Osteoblast (primary cell): ENCODE data around the gene CCDC28A. TPM values are rescaled to one million over a fixed set of nuclear protein-coding genes. Genes with fewer than 3 reads are reported as not detected.
A peak's percentile ranks its signal among the peaks of the same experiment; 100 is the strongest.

Experiments
- DNase-seq: peaks from one replicate; pipeline ENCODE4 v3.0.0; 2011; ENCODE audit warnings: low spot score, mixed read lengths; ENCODE audit not compliant: insufficient read length; ENCODE audit errors: missing footprints
- H2AFZ ChIP-seq: 2 replicates; pipeline ENCODE4 v1.6.0; 2011; ENCODE audit warnings: mild to moderate bottlenecking, low read length
- H3K27ac ChIP-seq: 2 replicates; pipeline ENCODE4 v1.5.1; 2011; ENCODE audit warnings: mild to moderate bottlenecking, low read depth, low read length, moderate library complexity
- H3K27me3 ChIP-seq: 2 replicates; pipeline ENCODE4 v1.6.0; 2012; ENCODE audit warnings: mild to moderate bottlenecking, control low read depth, inconsistent platforms, low read length, moderate library complexity; ENCODE audit not compliant: insufficient read depth
- H3K36me3 ChIP-seq: 2 replicates; pipeline ENCODE4 v1.5.1; 2011; ENCODE audit warnings: mild to moderate bottlenecking, low read length, control low read depth, moderate library complexity; ENCODE audit not compliant: insufficient read depth
- H3K4me1 ChIP-seq: 2 replicates; pipeline ENCODE4 v1.5.1; 2011; ENCODE audit warnings: mild to moderate bottlenecking, low read length, control low read depth, moderate library complexity; ENCODE audit not compliant: insufficient read depth
- H3K4me2 ChIP-seq: 2 replicates; pipeline ENCODE4 v1.6.0; 2011; ENCODE audit warnings: mild to moderate bottlenecking, low read length; ENCODE audit not compliant: insufficient read depth
- H3K4me3 ChIP-seq: fragments of 200-600 bp; sonication (generic); 3 replicates; pipeline ENCODE4 v1.5.1; 2012; ENCODE audit warnings: mild to moderate bottlenecking, low read length, inconsistent platforms; ENCODE audit not compliant: insufficient read depth
- H3K79me2 ChIP-seq: 2 replicates; pipeline ENCODE4 v1.6.0; 2012; ENCODE audit warnings: mild to moderate bottlenecking, low read length, control low read depth, inconsistent platforms; ENCODE audit not compliant: insufficient read depth
- H3K9me3 ChIP-seq: 2 replicates; pipeline ENCODE4 v1.5.1; 2011; ENCODE audit warnings: low read depth, low read length, control low read depth
- H4K20me1 ChIP-seq: 2 replicates; pipeline ENCODE4 v1.6.0; 2012; ENCODE audit warnings: mild to moderate bottlenecking, low read length, control low read depth; ENCODE audit not compliant: insufficient read depth
- total RNA-seq: library from RNA; depleted of rRNA; stranded (reverse); fragments of >200 nt; gene quantifications from 2 replicates; pipeline ENCODE4 v1.2.3, GENCODE V29; 2012
- TF ChIP-seq, protein P1 (sequence below): IDR thresholded peaks from 2 replicates; pipeline ENCODE4 v1.5.1; 2011; ENCODE audit warnings: mild to moderate bottlenecking, low read depth, low read length, moderate library complexity; ENCODE audit errors: extremely low read depth

The CCDC28A gene
- total RNA-seq, 1 donor = 11.2 TPM

DNA sequence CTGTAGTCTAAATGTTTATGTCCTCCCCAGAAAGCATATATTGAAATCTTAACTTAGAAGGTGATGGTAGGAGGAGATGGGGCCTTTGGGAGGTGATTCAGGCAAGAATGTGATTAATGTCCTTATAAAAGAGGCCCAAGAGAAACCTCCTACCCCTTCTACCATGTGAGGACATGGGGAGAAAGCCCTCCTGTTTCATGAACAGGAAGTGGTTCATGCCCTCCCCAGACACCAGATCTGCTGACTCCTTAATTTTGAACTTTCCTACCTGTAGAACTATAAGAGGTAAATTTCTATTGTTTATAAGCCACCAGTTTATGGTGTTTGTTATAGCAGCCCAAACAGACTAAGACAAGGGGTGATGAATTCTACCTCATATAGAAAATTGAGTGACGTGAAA is 13.6 kb downstream of the CCDC28A start:
- Histone ChIP-seq H3K4me3 (no peak overlapping the region), H3K4me1 (no peaks in the 10 kb centered on the region)
- TF ChIP-seq, protein P1, sequence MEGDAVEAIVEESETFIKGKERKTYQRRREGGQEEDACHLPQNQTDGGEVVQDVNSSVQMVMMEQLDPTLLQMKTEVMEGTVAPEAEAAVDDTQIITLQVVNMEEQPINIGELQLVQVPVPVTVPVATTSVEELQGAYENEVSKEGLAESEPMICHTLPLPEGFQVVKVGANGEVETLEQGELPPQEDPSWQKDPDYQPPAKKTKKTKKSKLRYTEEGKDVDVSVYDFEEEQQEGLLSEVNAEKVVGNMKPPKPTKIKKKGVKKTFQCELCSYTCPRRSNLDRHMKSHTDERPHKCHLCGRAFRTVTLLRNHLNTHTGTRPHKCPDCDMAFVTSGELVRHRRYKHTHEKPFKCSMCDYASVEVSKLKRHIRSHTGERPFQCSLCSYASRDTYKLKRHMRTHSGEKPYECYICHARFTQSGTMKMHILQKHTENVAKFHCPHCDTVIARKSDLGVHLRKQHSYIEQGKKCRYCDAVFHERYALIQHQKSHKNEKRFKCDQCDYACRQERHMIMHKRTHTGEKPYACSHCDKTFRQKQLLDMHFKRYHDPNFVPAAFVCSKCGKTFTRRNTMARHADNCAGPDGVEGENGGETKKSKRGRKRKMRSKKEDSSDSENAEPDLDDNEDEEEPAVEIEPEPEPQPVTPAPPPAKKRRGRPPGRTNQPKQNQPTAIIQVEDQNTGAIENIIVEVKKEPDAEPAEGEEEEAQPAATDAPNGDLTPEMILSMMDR = no peak

DNA sequence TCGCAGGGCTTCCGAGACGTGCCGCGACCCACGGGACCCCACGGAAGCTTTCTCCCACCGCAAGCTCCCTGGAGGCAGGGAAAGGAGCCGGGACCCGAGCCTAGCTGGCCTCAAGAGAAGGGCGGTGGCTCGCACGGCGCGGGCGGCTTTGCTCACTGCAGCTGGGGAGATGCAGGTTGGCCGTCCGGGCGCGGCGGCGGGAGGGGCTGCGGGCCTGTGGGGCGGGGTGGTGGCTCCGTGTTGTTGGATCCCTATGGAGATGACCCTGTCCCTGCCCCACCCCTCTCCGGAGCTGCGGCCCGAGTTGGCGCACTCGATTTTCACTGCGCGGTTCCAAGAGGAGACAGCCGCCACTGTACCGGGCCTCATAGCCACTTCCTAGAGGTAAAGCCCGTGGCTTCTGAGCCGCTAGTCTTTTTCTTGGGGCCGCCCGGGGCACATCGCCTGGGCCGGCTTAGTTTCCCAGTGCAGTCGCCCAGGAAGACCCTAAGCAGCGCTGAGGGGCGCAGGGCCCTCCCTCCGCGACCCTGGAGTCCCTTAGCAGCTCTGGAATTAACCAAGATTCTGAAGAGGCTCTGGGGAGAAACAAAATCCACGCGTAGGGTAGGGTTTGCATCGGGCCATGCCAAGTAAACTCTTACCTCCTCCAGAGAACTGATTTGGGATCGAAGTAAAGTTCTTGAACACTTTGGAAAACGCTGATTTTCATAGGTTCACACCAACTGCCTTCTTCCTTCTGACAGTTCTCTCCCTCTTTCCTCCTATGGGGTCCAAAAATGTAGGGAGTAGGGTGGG is 22.4 kb downstream of the CCDC28A start, which contains the start of gene ECT2L:
Gene ECT2L, plus strand, starts transcription at position 279 of the 795 bp plus-strand sequence. CDS start 17,188 bp downstream, outside the sequence.
- no peaks in the 10 kb centered on the region for H3K79me2 ChIP-seq
- no peaks in the 10 kb centered on the region for H3K9me3 ChIP-seq
- peak within 1 kb of the TSS; percentile 73 for H3K4me3 ChIP-seq
- H3K27ac ChIP-seq = no peak within 1 kb of the TSS
- H3K36me3 ChIP-seq = no peaks in the 10 kb centered on the region
- H3K4me1 ChIP-seq = peaks cover 5% of the 10 kb centered on the region
- TF ChIP-seq, protein P1 = no peak
- DNase-seq = peak; percentile 84
- peak within 1 kb of the TSS; percentile 84 for H3K4me2 ChIP-seq
- peak within 1 kb of the TSS; percentile 92 for H2AFZ ChIP-seq
- H4K20me1 ChIP-seq = no peaks in the 10 kb centered on the region
- no peaks in the 10 kb centered on the region for H3K27me3 ChIP-seq

More for the DNA sequence above, 13.6 kb downstream of the CCDC28A start:
- H3K9me3 ChIP-seq = no peaks in the 10 kb centered on the region
- DNase-seq = no peak
- H3K79me2 ChIP-seq = no peaks in the 10 kb centered on the region
- no peaks in the 10 kb centered on the region for H4K20me1 ChIP-seq
- no peak overlapping the region for H2AFZ ChIP-seq
- peaks cover 6% of the 10 kb centered on the region for H3K36me3 ChIP-seq
- no peak overlapping the region for H3K4me2 ChIP-seq
- H3K27ac ChIP-seq = no peak overlapping the region
- no peaks in the 10 kb centered on the region for H3K27me3 ChIP-seq

DNA sequence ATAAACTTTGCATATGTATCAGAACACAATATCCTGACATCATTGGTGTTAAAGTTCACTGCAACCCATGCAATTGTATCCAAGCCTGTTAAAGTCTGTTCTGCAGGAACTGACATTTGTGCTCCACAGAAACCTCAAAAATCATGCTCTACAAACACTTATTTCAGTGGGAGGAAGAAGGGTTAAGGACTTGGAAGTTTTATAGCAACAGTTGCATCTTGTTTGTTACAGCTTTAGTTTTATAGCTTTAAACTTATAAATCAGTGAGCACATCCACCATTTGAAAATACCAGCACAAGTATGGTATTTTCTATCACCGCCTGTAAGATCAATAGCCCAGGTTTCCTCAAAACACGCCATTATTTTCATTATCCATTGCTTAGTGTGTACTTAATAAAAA is 23.2 kb downstream of the CCDC28A start:
- Histone ChIP-seq H3K79me2 (no peaks in the 10 kb centered on the region), H3K4me1 (peaks cover 5% of the 10 kb centered on the region), H2AFZ (no peak overlapping the region), H4K20me1 (no peaks in the 10 kb centered on the region), H3K27me3 (no peaks in the 10 kb centered on the region), H3K4me3 (no peak overlapping the region), H3K36me3 (no peaks in the 10 kb centered on the region), H3K4me2 (peak overlapping the region; percentile 84), H3K27ac (no peak overlapping the region), H3K9me3 (no peaks in the 10 kb centered on the region)
- DNase-seq = peak; percentile 41
- TF ChIP-seq, protein P1 = no peak

DNA sequence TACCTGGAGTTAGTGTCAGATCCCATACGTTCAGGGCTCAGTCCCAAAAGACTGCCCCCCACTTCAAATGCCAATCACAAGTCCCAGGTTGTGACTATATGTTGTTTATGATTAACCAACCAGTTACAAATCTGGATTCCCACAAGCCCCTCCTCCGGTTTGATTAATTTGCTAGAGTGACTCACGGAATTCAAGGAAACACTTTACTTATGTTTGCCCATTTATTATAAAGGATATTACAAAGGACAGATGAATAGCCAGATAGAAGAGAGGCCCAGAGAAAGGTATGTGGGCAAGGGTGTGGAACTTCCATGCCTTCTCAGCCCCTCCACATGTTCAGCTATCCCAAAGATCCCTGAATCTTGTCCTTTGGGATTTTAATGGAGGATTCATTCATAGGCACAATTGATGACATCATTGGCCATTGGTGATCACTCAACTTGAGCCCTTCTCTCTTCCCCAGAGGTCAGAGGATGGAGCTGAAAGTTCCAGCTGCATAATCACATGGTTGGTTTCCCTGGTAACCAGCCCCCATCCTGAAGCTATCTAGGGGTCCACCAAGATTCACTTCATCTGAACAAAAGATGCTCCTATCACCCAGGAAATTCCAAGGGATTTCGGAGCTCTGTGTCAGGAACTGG is 24.4 kb downstream of the CCDC28A start:
- H3K27ac ChIP-seq = no peak overlapping the region
- no peaks in the 10 kb centered on the region for H3K27me3 ChIP-seq
- H4K20me1 ChIP-seq = no peaks in the 10 kb centered on the region
- peaks cover 5% of the 10 kb centered on the region for H3K4me1 ChIP-seq
- no peak for DNase-seq
- H3K36me3 ChIP-seq = no peaks in the 10 kb centered on the region
- no peak overlapping the region for H2AFZ ChIP-seq
- H3K9me3 ChIP-seq = no peaks in the 10 kb centered on the region
- TF ChIP-seq, protein P1 = no peak
- no peak overlapping the region for H3K4me2 ChIP-seq
- H3K79me2 ChIP-seq = no peaks in the 10 kb centered on the region
- no peak overlapping the region for H3K4me3 ChIP-seq
